Measurements from ENCODE around the gene HOMER1. TPM values are rescaled to one million over a fixed set of nuclear protein-coding genes. Genes with fewer than 3 reads are reported as not detected.

Gene HOMER1
- total and polyA plus RNA-seq, 7 donors, result 0.23 to 31.0 (median 8.3) TPM

GRCh38 chr5:79512471-79513307, 1.2 kb downstream of the HOMER1 start:
- Histone ChIP-seq H3K27ac (peak overlapping the region; percentile 94 to 100 (median 97)), H3K4me3 (peak overlapping the region; percentile 79 to 99 (median 91)), H3K4me1 (peaks cover 0 to 53% (median 19%) of the 10 kb centered on the region in 4 donors), H3K9me3 (no peaks in the 10 kb centered on the region), H3K27me3 (no peaks in the 10 kb centered on the region), H3K36me3 (no peaks in the 10 kb centered on the region)
- DNase-seq, result no peak
- intact Hi-C loops (cut with DNase I), result loop anchor here (5.0 kb wide), 1 partner anchor 895 kb away; the partner anchor contains the start of gene ZFYVE16
- WGBS, 2 donors, result 7% methylated on average over 29 of the region's 29 CpGs
- TF ChIP-seq POLR2A (IDR thresholded peaks at IDR 0.05) (no peak), POLR2AphosphoS5 (IDR thresholded peaks at IDR 0.05) (no peak), CTCF (IDR thresholded peaks at IDR 0.05) (no peak), EP300 (IDR thresholded peaks at IDR 0.05) (no peak)

DNA sequence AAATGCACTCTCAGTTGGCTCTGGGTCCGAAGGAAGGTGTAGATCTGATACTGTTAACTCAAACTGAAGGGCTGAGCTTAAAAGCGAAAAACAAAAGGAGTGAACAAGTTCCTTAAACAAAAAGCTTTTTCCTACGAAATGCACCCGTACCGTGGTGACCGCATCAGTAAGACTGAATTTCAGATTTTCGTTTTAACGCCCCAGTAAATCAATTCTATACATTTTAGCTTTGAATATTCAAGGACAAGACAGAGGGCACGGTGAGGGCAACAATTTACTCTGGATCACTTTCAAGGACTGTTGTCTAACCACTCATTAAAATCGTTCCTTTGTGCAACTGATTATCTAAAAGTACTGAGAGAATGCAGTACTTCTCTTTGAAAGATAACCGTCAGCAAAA, 1.9 kb downstream of the HOMER1 start:
- WGBS, 2 donors, result 30 to 32% methylated on average over 11 of the region's 11 CpGs
- Histone ChIP-seq H3K27me3 (no peaks in the 10 kb centered on the region), H3K9me3 (no peaks in the 10 kb centered on the region), H3K4me1 (peaks cover 0 to 54% (median 19%) of the 10 kb centered on the region in 4 donors), H3K4me3 (peak overlapping the region in 3 of 4 donors; percentile 79 to 99 (median 99)), H3K36me3 (no peaks in the 10 kb centered on the region), H3K27ac (peak overlapping the region in 2 of 4 donors; percentile 95 to 99)
- intact Hi-C loops (cut with DNase I), result loop anchor here (5.0 kb wide), 1 partner anchor 895 kb away; the partner anchor contains the start of gene ZFYVE16
- DNase-seq, result no peak
- TF ChIP-seq POLR2A (IDR thresholded peaks at IDR 0.05), result no peak
- no peak for TF ChIP-seq EP300 (IDR thresholded peaks at IDR 0.05)
- no peak for TF ChIP-seq POLR2AphosphoS5 (IDR thresholded peaks at IDR 0.05)
- no peak for TF ChIP-seq CTCF (IDR thresholded peaks at IDR 0.05)

GRCh38 chr5:79510638-79511037, 3.3 kb downstream of the HOMER1 start:
- intact Hi-C loops (cut with DNase I), result loop anchor here (5.0 kb wide), 1 partner anchor 897 kb away; the partner anchor contains the start of gene ZFYVE16
- H3K4me3 ChIP-seq, result no peak overlapping the region
- peaks cover 0 to 54% (median 19%) of the 10 kb centered on the region in 4 donors for H3K4me1 ChIP-seq
- no peaks in the 10 kb centered on the region for H3K36me3 ChIP-seq
- WGBS, 2 donors, result 95% methylated on average over 6 of the region's 6 CpGs
- DNase-seq, result no peak
- H3K27me3 ChIP-seq, result no peaks in the 10 kb centered on the region
- no peaks in the 10 kb centered on the region for H3K9me3 ChIP-seq
- TF ChIP-seq EP300 (IDR thresholded peaks at IDR 0.05) (no peak), CTCF (IDR thresholded peaks at IDR 0.05) (no peak), POLR2A (IDR thresholded peaks at IDR 0.05) (no peak), POLR2AphosphoS5 (IDR thresholded peaks at IDR 0.05) (no peak)
- H3K27ac ChIP-seq, result no peak overlapping the region

GRCh38 chr5:79509244-79509885, 4.6 kb downstream of the HOMER1 start:
- intact Hi-C loops (cut with DNase I), result no loop called here
- no peak overlapping the region for H3K4me3 ChIP-seq
- H3K36me3 ChIP-seq, result no peaks in the 10 kb centered on the region
- H3K27ac ChIP-seq, result no peak overlapping the region
- TF ChIP-seq EP300 (IDR thresholded peaks at IDR 0.05) (no peak), CTCF (IDR thresholded peaks at IDR 0.05) (no peak), POLR2AphosphoS5 (IDR thresholded peaks at IDR 0.05) (no peak), POLR2A (IDR thresholded peaks at IDR 0.05) (no peak)
- H3K4me1 ChIP-seq, result peaks cover 0 to 55% (median 19%) of the 10 kb centered on the region in 4 donors
- no peak for DNase-seq
- H3K9me3 ChIP-seq, result no peaks in the 10 kb centered on the region
- H3K27me3 ChIP-seq, result no peaks in the 10 kb centered on the region
- 85 to 89% methylated on average over 1 of the region's 1 CpG for WGBS, 2 donors

Measured in sigmoid colon (tissue), 7 donors.